Fibroblast of villous mesenchyme (primary cell): ENCODE data around the gene DISP1. TPM values are rescaled to one million over a fixed set of nuclear protein-coding genes. Genes with fewer than 3 reads are reported as not detected.

Experiments used
- DNase-seq: peaks from one replicate; pipeline ENCODE4 v3.0.0-alpha.2; 2010; ENCODE audit warnings: low read depth
- H3K4me3 ChIP-seq: 2 replicates; pipeline ENCODE4 v1.5.1; 2011; ENCODE audit warnings: low read depth, mild to moderate bottlenecking, low read length
- total RNA-seq: library from RNA; depleted of rRNA; stranded (reverse); fragments of >200 nt; gene quantifications from 2 replicates; pipeline ENCODE4 v1.2.3, GENCODE V29; 2012
- TF ChIP-seq, protein P1 (sequence below): IDR thresholded peaks from 2 replicates; pipeline ENCODE4 v1.5.1; 2012; ENCODE audit warnings: low read depth, mild to moderate bottlenecking, low read length; ENCODE audit not compliant: insufficient read depth

DISP1 gene
- total RNA-seq, 1 donor = 3.5 TPM

GRCh38 chr1:222791006-222791710, 23.7 kb upstream of the DISP1 start:
- no peak overlapping the region for H3K4me3 ChIP-seq
- TF ChIP-seq, protein P1, sequence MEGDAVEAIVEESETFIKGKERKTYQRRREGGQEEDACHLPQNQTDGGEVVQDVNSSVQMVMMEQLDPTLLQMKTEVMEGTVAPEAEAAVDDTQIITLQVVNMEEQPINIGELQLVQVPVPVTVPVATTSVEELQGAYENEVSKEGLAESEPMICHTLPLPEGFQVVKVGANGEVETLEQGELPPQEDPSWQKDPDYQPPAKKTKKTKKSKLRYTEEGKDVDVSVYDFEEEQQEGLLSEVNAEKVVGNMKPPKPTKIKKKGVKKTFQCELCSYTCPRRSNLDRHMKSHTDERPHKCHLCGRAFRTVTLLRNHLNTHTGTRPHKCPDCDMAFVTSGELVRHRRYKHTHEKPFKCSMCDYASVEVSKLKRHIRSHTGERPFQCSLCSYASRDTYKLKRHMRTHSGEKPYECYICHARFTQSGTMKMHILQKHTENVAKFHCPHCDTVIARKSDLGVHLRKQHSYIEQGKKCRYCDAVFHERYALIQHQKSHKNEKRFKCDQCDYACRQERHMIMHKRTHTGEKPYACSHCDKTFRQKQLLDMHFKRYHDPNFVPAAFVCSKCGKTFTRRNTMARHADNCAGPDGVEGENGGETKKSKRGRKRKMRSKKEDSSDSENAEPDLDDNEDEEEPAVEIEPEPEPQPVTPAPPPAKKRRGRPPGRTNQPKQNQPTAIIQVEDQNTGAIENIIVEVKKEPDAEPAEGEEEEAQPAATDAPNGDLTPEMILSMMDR = no peak
- DNase-seq = peak; percentile 12

GRCh38 chr1:222792744-222793143, 22.1 kb upstream of the DISP1 start:
- H3K4me3 ChIP-seq = no peak overlapping the region
- peak; percentile 46 for DNase-seq
- TF ChIP-seq, protein P1 = peak; percentile 57

GRCh38 chr1:222794656-222795474, 20.0 kb upstream of the DISP1 start:
- TF ChIP-seq, protein P1 = peak; percentile 33
- no peak overlapping the region for H3K4me3 ChIP-seq
- peak; percentile 21 for DNase-seq

DNA sequence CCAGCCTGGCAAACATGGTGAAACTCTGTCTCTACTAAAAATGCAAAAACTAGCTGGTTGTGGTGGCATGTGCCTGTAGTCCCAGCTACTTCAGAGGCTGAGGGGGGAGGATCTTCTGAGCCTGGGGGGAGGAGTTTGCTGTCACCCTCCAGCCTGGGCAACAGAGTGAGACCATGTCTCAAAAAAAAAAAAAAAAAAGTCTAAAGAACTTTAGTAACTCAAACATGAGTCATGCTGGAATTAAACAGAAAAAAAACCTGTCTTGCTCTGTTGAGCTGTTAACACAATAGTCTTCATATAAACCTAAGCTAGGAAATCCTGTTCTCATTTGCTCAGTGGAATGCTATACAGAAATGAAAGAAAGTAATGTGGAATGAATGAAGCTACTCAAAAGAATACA, 16.7 kb upstream of the DISP1 start:
- H3K4me3 ChIP-seq = no peak overlapping the region
- TF ChIP-seq, protein P1 = no peak
- peak; percentile 27 for DNase-seq

GRCh38 chr1:222798975-222799374, 15.9 kb upstream of the DISP1 start:
- TF ChIP-seq, protein P1 = no peak
- no peak for DNase-seq
- no peak overlapping the region for H3K4me3 ChIP-seq

DNA sequence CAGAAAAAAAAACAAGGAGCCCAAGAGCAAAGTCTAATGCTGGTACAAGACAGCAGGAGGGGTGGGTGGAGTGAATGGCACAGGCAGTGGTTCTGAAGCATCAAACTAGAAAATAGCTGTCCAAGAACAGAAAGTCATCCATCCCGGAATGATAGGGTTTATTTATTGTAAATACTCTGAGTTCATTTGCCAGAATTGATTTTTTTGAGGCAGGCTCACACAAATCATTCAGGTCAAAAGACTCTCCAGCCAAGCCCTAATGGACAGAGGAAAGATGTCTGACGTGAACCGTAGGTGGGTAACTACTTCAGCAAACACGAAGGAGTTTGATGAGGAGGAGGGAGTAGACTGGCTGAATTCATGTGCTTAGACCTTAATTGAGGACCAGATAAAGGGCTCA, 13.8 kb upstream of the DISP1 start:
- no peak overlapping the region for H3K4me3 ChIP-seq
- TF ChIP-seq, protein P1 = no peak
- no peak for DNase-seq
